SHP77 (cell line): ENCODE results near the gene CD8B.

ENCODE experiments used
- DNase-seq, 2 experiments: peaks; one replicate each; lab custom pipeline; 2025; lab: John Stamatoyannopoulos, UW

CD8B gene

GRCh38 chr2:86800856-86801567 lies 60.7 kb downstream of the CD8B start:
- DNase-seq = no peak

GRCh38 chr2:86794861-86795260 lies 66.8 kb downstream of the CD8B start:
- no peak for DNase-seq

- no peak for DNase-seq
These were observed 67.9 kb downstream of the CD8B start for GRCh38 chr2:86793752-86794151.

GRCh38 chr2:86791573-86791972 lies 70.1 kb downstream of the CD8B start:
- DNase-seq = no peak

DNA sequence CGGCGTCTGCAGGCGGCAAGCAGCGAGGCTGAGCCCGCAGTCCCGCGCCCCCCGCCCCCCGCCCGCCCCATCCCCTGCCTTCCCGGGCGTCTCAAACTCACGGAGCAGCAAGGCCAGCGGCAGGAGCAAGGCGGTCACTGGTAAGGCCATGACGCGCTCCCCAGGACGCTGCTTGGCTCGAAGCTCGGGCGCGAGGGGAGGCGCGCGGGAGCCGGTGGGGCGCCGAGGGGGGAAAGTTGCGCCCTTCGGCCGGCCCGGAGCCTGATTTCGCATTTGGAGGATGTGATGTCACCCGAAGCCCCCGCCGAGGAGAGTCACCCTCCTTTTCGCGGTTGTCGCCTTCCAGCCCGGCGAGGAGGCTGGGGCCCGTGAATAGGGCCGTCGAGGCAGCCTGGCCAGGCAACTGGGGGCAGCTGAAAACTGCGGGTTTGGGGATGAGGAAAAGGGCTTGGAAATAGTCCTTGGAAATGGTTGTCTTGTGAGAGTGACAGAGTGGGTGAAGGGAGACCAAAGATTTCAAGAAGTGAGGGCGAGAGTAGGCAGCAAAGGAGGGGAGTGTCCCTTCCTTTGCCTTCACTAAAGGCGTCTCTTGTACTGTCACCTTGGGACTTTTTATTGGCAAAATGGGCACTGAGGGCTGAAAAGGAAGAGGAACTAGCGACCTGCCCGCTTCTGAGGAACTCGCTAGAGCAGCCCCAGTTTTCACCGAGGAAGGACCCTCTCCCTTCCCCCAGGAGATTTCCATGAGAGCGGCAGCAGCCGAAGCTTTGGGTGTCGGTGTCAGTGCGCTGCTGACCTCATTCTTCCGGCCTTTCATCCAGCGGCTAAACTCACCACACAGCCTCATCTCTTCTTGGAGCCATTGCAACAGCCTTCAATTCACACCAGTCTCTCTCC lies 70.8 kb downstream of the CD8B start, which contains the start of gene CD8A:
TSS of gene CD8A (minus strand) at position 238 of the 897 bp plus-strand sequence. CDS start at position 150, 88 bp downstream.
- no peak for DNase-seq

DNA sequence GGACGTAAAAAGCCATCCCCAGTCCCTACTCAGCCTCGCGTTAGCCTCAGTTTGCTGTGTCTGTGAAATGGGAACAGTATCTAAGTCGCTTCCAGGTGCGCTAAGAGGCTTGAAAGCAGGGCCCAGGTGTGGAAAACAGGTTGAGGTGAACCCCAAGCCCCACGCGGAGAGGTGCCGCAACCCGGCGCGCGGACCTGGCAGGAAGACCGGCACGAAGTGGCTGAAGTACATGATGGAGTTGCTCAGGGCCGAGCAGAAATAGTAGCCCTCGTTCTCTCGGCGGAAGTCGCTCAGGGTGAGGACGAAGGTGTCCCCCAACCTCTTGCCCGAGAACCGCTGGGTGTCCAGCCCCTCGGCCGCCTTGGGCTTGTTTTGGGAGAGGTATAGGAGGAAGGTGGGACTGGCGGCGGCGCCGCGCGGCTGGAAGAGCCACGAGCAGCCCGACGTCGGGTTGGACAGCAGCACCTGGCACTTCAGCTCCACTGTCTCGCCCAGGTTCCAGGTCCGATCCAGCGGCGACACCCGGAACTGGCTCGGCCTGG lies 71.5 kb downstream of the CD8B start:
- DNase-seq = no peak

DNA sequence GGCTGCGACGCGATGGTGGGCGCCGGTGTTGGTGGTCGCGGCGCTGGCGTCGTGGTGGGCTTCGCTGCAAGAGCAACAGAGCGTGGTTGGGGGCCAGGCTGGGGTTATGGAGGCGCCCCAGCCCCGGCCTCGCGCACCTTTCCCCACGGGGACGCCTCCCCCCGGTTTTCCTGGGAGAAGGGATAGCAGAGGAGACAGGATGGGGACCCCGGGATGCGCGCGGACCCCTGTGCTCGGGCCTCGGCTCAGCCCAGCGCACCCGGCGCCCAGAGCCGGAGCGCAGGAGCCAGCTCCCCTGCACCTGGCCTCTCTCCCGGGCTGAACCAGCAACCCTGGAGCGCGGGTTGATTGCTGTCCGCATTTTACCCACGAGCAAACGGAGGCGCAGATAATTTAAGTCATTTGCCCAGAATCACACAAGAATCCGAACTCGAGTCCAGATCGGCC lies 72.0 kb downstream of the CD8B start:
- no peak for DNase-seq

GRCh38 chr2:86788881-86789686 lies 72.6 kb downstream of the CD8B start:
- DNase-seq = no peak

GRCh38 chr2:86788165-86788564 lies 73.5 kb downstream of the CD8B start:
- DNase-seq = no peak

DNA sequence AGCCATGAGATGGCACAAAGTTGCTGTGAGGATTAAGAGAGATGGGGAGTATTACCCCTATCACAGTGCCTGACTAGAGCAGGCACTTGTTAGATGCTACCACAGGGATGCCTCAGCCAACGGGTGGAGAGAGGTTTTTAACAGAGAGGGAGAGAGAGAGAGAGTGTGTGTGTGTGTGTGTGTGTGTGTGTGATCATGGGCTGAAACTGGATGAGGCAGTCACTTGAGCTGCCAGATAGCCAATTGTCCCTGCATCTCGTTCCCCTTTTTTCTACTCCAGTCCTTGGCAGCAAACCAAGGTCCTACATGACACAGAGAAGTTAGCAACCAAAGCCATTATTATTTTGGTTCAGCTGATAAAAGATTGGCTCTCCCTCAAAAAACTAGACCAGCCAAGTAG lies 74.0 kb downstream of the CD8B start:
- DNase-seq = no peak

GRCh38 chr2:86786001-86786536 lies 75.6 kb downstream of the CD8B start:
- DNase-seq = no peak

DNA sequence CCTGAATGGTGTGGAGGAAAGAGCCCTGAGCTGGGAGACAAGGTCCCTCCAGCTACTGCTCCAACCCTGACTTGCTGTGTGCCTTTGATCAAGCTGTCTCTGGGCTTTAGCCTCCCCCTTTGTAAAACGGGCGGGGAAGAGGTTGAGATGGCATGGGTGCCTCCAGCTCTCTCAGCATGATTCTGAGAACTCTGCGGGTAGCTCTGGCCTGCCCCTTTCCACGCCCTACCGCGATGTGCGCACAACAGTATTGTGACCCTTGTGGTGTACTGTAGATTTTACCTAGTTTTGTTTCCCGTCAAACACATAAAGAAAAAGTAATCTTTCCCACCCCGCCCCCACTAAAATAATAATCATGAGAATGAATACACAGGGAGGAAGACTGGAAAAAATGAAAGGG lies 76.2 kb downstream of the CD8B start:
- DNase-seq = no peak

GRCh38 chr2:86783615-86784339 lies 77.9 kb downstream of the CD8B start:
- no peak for DNase-seq

DNA sequence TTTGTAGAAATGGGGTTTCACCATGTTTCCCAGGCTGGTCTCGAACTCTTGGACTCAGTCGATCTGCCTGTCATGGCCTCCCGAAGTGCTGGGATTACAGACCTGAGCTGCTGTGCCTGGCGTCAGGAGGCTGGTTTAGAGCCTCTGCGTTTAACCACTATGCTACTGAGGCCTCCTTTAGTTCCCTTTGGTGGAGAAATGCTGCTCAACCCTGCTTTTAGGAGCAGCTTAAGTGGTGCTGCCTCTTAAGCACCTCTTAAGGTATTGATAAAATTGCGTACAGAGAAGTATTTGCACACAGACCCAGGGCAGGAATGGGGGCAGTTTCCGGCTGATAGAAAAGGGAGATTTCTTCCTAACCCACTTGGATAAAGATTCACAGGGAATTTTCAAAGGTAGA lies 78.9 kb downstream of the CD8B start:
- no peak for DNase-seq

DNA sequence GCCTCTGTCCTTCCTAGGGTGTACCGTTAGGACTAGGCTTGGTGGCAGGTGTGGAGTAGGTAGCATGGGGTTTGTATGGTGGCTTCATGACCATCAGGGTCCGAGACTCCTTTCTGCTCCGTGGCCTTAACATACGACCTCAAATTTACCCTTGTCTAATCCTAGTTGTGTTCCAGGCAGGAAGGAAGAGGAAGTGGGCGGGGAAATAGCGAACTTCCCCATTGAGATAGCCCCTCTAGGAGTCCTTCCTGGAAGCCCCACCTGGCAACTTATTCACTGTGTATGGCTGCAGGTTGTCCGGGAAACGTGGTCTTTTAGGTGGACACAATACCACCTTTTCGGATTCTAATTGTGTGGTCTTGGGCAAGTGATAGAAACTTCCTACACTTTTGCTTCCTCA lies 80.3 kb downstream of the CD8B start:
- no peak for DNase-seq

DNA sequence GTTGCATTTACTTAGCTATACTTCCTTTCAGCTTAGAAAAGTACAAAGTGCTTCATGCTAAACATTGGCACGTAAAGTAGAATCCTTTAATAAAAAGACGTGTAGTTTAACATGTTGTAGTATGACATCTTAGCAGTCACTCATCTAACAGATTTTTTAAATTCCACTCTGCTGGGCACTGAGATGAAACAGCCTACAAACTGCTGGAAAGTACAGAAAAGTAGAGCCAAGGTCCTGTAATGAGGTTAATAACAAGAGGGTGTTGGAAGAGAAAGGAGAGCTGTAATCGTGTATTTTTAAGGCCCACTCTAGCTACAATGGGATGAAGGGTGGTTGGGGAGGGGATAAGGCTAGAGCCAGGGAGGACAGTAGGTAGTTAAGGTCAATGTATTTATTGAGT lies 81.7 kb downstream of the CD8B start:
- DNase-seq = no peak

- no peak for DNase-seq
These were observed 82.7 kb downstream of the CD8B start for GRCh38 chr2:86778957-86779356.

GRCh38 chr2:86776532-86776931 lies 85.2 kb downstream of the CD8B start:
- DNase-seq = no peak

DNA sequence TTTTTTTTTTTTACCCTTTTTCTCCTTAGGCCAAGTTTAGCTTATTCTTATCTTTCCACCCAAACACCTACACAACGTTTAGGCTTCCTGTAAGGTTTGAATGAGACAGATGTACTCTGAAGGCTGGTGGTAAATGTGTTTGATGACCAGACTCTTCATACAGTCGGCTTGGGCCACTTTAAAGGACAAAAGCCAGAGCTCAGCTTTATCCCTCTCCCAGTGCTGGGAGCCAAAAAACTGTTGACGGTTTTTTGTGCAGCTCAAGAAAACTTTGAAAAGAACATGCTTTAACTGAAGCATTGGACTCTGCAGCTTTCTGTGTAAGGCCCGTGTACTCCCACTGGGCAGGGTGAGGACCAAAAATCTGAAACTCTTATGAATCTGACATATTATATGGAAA lies 86.3 kb downstream of the CD8B start:
- no peak for DNase-seq

- no peak for DNase-seq
These were observed 86.8 kb downstream of the CD8B start for GRCh38 chr2:86774862-86775261.

- DNase-seq = no peak
These were observed 89.1 kb downstream of the CD8B start for GRCh38 chr2:86772611-86773010.
